ENCODE measurements around the gene PDE6G.

PDE6G gene

DNA sequence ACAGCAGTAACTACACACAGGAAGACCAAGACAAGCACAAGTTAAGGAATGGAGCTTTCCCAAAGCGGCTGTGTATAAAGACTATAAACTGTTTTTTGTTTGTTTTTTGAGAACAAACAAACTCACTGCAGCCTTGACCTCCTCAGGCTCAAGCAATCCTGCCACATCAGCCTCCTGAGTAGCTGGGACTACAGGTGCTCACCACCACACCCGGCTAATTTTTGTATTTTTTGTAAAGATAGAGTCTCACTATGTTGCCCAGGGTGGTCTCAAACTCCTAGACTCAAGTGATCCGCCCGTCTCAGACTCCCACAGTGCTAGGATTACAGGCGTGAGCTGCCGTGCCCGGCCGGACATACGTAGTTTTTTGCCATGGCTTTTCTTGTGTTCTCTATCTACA, 4.1 kb upstream of the PDE6G start:
- H3K27me3 ChIP-seq (replicated peaks in 2 of 5; ENCODE audit: control insufficient read depth in 4 of 5, insufficient read depth in 5 of 5, low read length in 4 of 5) = no peaks in the 10 kb centered on the region
- peaks cover 4 to 26% (median 13%) of the 10 kb centered on the region in 4 experiments for H3K4me1 ChIP-seq (ENCODE audit: control extremely low read depth in 1 of 4, control insufficient read depth in 4 of 4, insufficient read depth in 4 of 4, low read length in 3 of 4)
- POLR2A ChIA-PET = no interaction called here
- 97% methylated on average over 7 of the region's 9 CpGs for WGBS (ENCODE audit: insufficient coverage)
- H3K9me3 ChIP-seq (ENCODE audit: control extremely low read depth in 1 of 5, control insufficient read depth in 4 of 5, insufficient read depth in 2 of 5, low read depth in 1 of 5, low read length in 4 of 5) = no peaks in the 10 kb centered on the region
- no peak for DNase-seq
- peaks cover 0 to 13% (median 4%) of the 10 kb centered on the region in 4 experiments for H3K36me3 ChIP-seq (ENCODE audit: control insufficient read depth in 4 of 4, insufficient read depth in 4 of 4, low read length in 3 of 4)
- no peak overlapping the region for H3K27ac ChIP-seq (ENCODE audit: insufficient read depth in 1 of 2, low read depth in 1 of 2, low read length in 2 of 2, poor library complexity in 1 of 2, severe bottlenecking in 2 of 2)
- CTCF ChIA-PET = interaction anchor here (0.7 kb wide), 1 partner anchor 17 kb away, joined by 3 read pairs; no protein-coding TSS in a partner anchor
- H3K4me3 ChIP-seq (ENCODE audit: control insufficient read depth in 1 of 7, extremely low read depth in 1 of 7, insufficient read depth in 4 of 7, low read depth in 2 of 7, low read length in 6 of 7) = no peak overlapping the region

- Histone ChIP-seq H3K27ac (ENCODE audit: insufficient read depth in 1 of 2, low read depth in 1 of 2, low read length in 2 of 2, poor library complexity in 1 of 2, severe bottlenecking in 2 of 2) (no peak overlapping the region), H3K4me1 (ENCODE audit: control extremely low read depth in 1 of 4, control insufficient read depth in 4 of 4, insufficient read depth in 4 of 4, low read length in 3 of 4) (peaks cover 0 to 19% (median 6%) of the 10 kb centered on the region in 4 experiments), H3K27me3 (replicated peaks in 2 of 5; ENCODE audit: control insufficient read depth in 4 of 5, insufficient read depth in 5 of 5, low read length in 4 of 5) (no peaks in the 10 kb centered on the region), H3K9me3 (ENCODE audit: control extremely low read depth in 1 of 5, control insufficient read depth in 4 of 5, insufficient read depth in 2 of 5, low read depth in 1 of 5, low read length in 4 of 5) (no peaks in the 10 kb centered on the region), H3K36me3 (ENCODE audit: control insufficient read depth in 4 of 4, insufficient read depth in 4 of 4, low read length in 3 of 4) (peaks cover 0 to 1% (median under 1%) of the 10 kb centered on the region in 4 experiments), H3K4me3 (ENCODE audit: control insufficient read depth in 1 of 7, extremely low read depth in 1 of 7, insufficient read depth in 4 of 7, low read depth in 2 of 7, low read length in 6 of 7) (no peak overlapping the region)
- POLR2A ChIA-PET = interaction anchor here (0.9 kb wide), 1 partner anchor 389 kb away, joined by 3 read pairs; no protein-coding TSS in a partner anchor
- WGBS (ENCODE audit: insufficient coverage) = 100% methylated on average over 4 of the region's 5 CpGs
- DNase-seq = no peak
- CTCF ChIA-PET = no interaction called here
These were observed 2.7 kb upstream of the PDE6G start for GRCh38 chr17:81659038-81659437.

DNA sequence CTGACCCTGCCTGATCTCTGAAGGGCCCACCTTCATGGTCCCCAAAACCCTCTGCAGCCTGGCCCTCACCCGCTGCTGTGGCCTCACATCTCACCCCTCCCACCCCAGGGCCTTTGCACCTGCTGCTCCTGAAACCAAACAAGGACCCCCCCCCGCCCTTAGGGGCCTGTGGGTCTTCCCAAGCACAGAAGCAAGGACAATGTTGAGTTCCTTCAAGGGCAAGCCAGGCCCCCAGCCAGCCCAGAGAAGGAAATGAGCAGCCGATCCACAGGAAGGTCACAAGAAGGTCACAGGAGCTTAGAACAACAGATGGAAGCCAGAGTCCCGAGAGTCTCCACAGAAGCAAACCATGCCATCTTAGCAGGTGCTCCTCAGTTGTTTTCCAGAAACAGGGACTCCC, 493 bp upstream of the PDE6G start:
- ChIA-PET POLR2A (no interaction called here), CTCF (interaction anchor here (1.1 to 1.4 kb wide), 2 partner anchors 11 to 26 kb away, joined by 3 read pairs; no protein-coding TSS in a partner anchor)
- no peak overlapping the region for H3K4me3 ChIP-seq (ENCODE audit: control insufficient read depth in 1 of 7, extremely low read depth in 1 of 7, insufficient read depth in 4 of 7, low read depth in 2 of 7, low read length in 6 of 7)
- 60% methylated on average over 3 of the region's 4 CpGs for WGBS (ENCODE audit: insufficient coverage)
- no peak overlapping the region for H3K27ac ChIP-seq (ENCODE audit: insufficient read depth in 1 of 2, low read depth in 1 of 2, low read length in 2 of 2, poor library complexity in 1 of 2, severe bottlenecking in 2 of 2)
- no peaks in the 10 kb centered on the region for H3K27me3 ChIP-seq (replicated peaks in 2 of 5; ENCODE audit: control insufficient read depth in 4 of 5, insufficient read depth in 5 of 5, low read length in 4 of 5)
- no peaks in the 10 kb centered on the region for H3K36me3 ChIP-seq (ENCODE audit: control insufficient read depth in 4 of 4, insufficient read depth in 4 of 4, low read length in 3 of 4)
- DNase-seq = no peak
- peaks cover 0 to 34% (median 20%) of the 10 kb centered on the region in 4 experiments for H3K4me1 ChIP-seq (ENCODE audit: control extremely low read depth in 1 of 4, control insufficient read depth in 4 of 4, insufficient read depth in 4 of 4, low read length in 3 of 4)
- no peaks in the 10 kb centered on the region for H3K9me3 ChIP-seq (ENCODE audit: control extremely low read depth in 1 of 5, control insufficient read depth in 4 of 5, insufficient read depth in 2 of 5, low read depth in 1 of 5, low read length in 4 of 5)

GRCh38 chr17:81655378-81656117, 794 bp downstream of the PDE6G start:
- H3K4me1 ChIP-seq (ENCODE audit: control extremely low read depth in 1 of 4, control insufficient read depth in 4 of 4, insufficient read depth in 4 of 4, low read length in 3 of 4) = peaks cover 0 to 34% (median 20%) of the 10 kb centered on the region in 4 experiments
- H3K27ac ChIP-seq (ENCODE audit: insufficient read depth in 1 of 2, low read depth in 1 of 2, low read length in 2 of 2, poor library complexity in 1 of 2, severe bottlenecking in 2 of 2) = no peak overlapping the region
- POLR2A ChIA-PET = interaction anchor here (0.6 kb wide), 1 partner anchor 171 kb away, joined by 3 read pairs; no protein-coding TSS in a partner anchor
- no peak for DNase-seq
- H3K9me3 ChIP-seq (ENCODE audit: control extremely low read depth in 1 of 5, control insufficient read depth in 4 of 5, insufficient read depth in 2 of 5, low read depth in 1 of 5, low read length in 4 of 5) = no peaks in the 10 kb centered on the region
- 90% methylated on average over 16 of the region's 18 CpGs for WGBS (ENCODE audit: insufficient coverage)
- H3K4me3 ChIP-seq (ENCODE audit: control insufficient read depth in 1 of 7, extremely low read depth in 1 of 7, insufficient read depth in 4 of 7, low read depth in 2 of 7, low read length in 6 of 7) = no peak overlapping the region
- H3K27me3 ChIP-seq (replicated peaks in 2 of 5; ENCODE audit: control insufficient read depth in 4 of 5, insufficient read depth in 5 of 5, low read length in 4 of 5) = no peaks in the 10 kb centered on the region
- CTCF ChIA-PET = interaction anchor here (0.6 to 1.0 kb wide), 2 partner anchors 21 to 315 kb away, joined by 3 to 4 read pairs; no protein-coding TSS in a partner anchor
- H3K36me3 ChIP-seq (ENCODE audit: control insufficient read depth in 4 of 4, insufficient read depth in 4 of 4, low read length in 3 of 4) = peaks cover 0 to under 1% (median 0%) of the 10 kb centered on the region in 4 experiments

- H3K27ac ChIP-seq (ENCODE audit: insufficient read depth in 1 of 2, low read depth in 1 of 2, low read length in 2 of 2, poor library complexity in 1 of 2, severe bottlenecking in 2 of 2) = no peak overlapping the region
- POLR2A ChIA-PET = interaction anchor here (0.5 to 1.0 kb wide), 2 partner anchors 16 to 37 kb away, joined by 3 to 4 read pairs; partner anchors contain the start of genes NPLOC4 and TSPAN10
- peaks cover 0 to 34% (median 21%) of the 10 kb centered on the region in 4 experiments for H3K4me1 ChIP-seq (ENCODE audit: control extremely low read depth in 1 of 4, control insufficient read depth in 4 of 4, insufficient read depth in 4 of 4, low read length in 3 of 4)
- H3K27me3 ChIP-seq (replicated peaks in 2 of 5; ENCODE audit: control insufficient read depth in 4 of 5, insufficient read depth in 5 of 5, low read length in 4 of 5) = peaks cover 0 to 20% (median 8%) of the 10 kb centered on the region in 5 experiments
- peak overlapping the region; percentile 32 to 82 (median 74) for H3K4me3 ChIP-seq (ENCODE audit: control insufficient read depth in 1 of 7, extremely low read depth in 1 of 7, insufficient read depth in 4 of 7, low read depth in 2 of 7, low read length in 6 of 7)
- CTCF ChIA-PET = interaction anchor here (1.1 kb wide), 1 partner anchor 20 kb away, joined by 4 read pairs; no protein-coding TSS in a partner anchor
- peak; percentile 17 to 70 (median 60) for DNase-seq
- peaks cover 0 to 13% (median 8%) of the 10 kb centered on the region in 5 experiments for H3K9me3 ChIP-seq (ENCODE audit: control extremely low read depth in 1 of 5, control insufficient read depth in 4 of 5, insufficient read depth in 2 of 5, low read depth in 1 of 5, low read length in 4 of 5)
- 2% methylated on average over 25 of the region's 27 CpGs for WGBS (ENCODE audit: insufficient coverage)
- peaks cover 0 to 6% (median 0%) of the 10 kb centered on the region in 4 experiments for H3K36me3 ChIP-seq (ENCODE audit: control insufficient read depth in 4 of 4, insufficient read depth in 4 of 4, low read length in 3 of 4)
These were observed 3.2 kb downstream of the PDE6G start for GRCh38 chr17:81652906-81653771.

DNA sequence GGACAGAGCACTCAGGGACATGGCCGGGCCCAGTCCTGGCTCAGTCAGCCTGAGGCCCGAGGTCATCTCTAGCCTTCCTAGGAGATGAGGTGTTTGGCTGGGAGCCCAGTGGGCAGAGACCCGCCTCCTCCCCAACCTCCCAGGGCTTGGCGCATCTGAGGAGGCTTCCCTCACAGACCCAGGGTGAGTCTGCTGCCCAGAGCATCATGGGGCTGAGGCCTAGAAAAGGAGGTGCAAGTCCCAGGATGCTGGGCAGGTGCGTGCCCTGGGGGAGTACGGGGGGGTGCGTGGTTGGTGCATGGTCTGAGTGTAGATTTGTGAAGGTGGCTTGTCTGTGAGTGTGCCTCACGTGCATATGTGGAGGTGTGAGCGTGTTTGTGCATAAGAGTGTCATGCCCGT, 4.7 kb downstream of the PDE6G start:
- WGBS (ENCODE audit: insufficient coverage) = 89% methylated on average over 10 of the region's 10 CpGs
- H3K4me3 ChIP-seq (ENCODE audit: control insufficient read depth in 1 of 7, extremely low read depth in 1 of 7, insufficient read depth in 4 of 7, low read depth in 2 of 7, low read length in 6 of 7) = no peak overlapping the region
- ChIA-PET CTCF (no interaction called here), POLR2A (no interaction called here)
- H3K36me3 ChIP-seq (ENCODE audit: control insufficient read depth in 4 of 4, insufficient read depth in 4 of 4, low read length in 3 of 4) = peaks cover 0 to 6% (median 0%) of the 10 kb centered on the region in 4 experiments
- no peak for DNase-seq
- peaks cover 0 to 13% (median 8%) of the 10 kb centered on the region in 5 experiments for H3K9me3 ChIP-seq (ENCODE audit: control extremely low read depth in 1 of 5, control insufficient read depth in 4 of 5, insufficient read depth in 2 of 5, low read depth in 1 of 5, low read length in 4 of 5)
- H3K27ac ChIP-seq (ENCODE audit: insufficient read depth in 1 of 2, low read depth in 1 of 2, low read length in 2 of 2, poor library complexity in 1 of 2, severe bottlenecking in 2 of 2) = no peak overlapping the region
- peaks cover 0 to 27% (median 20%) of the 10 kb centered on the region in 4 experiments for H3K4me1 ChIP-seq (ENCODE audit: control extremely low read depth in 1 of 4, control insufficient read depth in 4 of 4, insufficient read depth in 4 of 4, low read length in 3 of 4)
- H3K27me3 ChIP-seq (replicated peaks in 2 of 5; ENCODE audit: control insufficient read depth in 4 of 5, insufficient read depth in 5 of 5, low read length in 4 of 5) = peaks cover 0 to 34% (median 14%) of the 10 kb centered on the region in 5 experiments
